Kidney (tissue), 14 donors: ENCODE data around the gene ANO10. TPM values are rescaled to one million over a fixed set of nuclear protein-coding genes. Genes with fewer than 3 reads are reported as not detected.

ENCODE experiments used
- DNase-seq, 5 donors: peaks; one replicate each; pipeline ENCODE4 v3.0.0-alpha.2; 2013 to 2020
- FAIRE-seq: peaks from 2 replicates; lab custom pipeline; 2012; peaks lifted over from hg19 to GRCh38; lab: Jason Lieb, UNC
- H3K27ac ChIP-seq, 2 donors: one replicate each; pipeline ENCODE4 v1.7.0; 2013; ENCODE audit warnings: low read depth in 2 of 2, low read length in 2 of 2, inconsistent platforms in 1 of 2
- H3K27me3 ChIP-seq: one replicate; pipeline ENCODE4 v1.7.1; 2013; ENCODE audit warnings: low read length, inconsistent platforms; ENCODE audit not compliant: control insufficient read depth, insufficient read depth
- H3K36me3 ChIP-seq, 3 donors: one replicate each; pipeline versions ENCODE4 v1.7.0 to v1.7.1; 2013; ENCODE audit warnings: low read length in 3 of 3, control low read depth in 1 of 3, inconsistent platforms in 1 of 3; ENCODE audit not compliant: insufficient read depth in 3 of 3, control insufficient read depth in 2 of 3
- H3K4me1 ChIP-seq, 3 donors: one replicate each; pipeline versions ENCODE4 v1.7.0 to v1.7.1; 2013; ENCODE audit warnings: low read length in 3 of 3, inconsistent platforms in 1 of 3, low read depth in 1 of 3; ENCODE audit not compliant: control insufficient read depth in 2 of 3, insufficient read depth in 2 of 3
- H3K4me3 ChIP-seq, 3 donors: one replicate each; pipeline versions ENCODE4 v1.7.0 to v1.8.1; 2013; ENCODE audit warnings: low read length in 3 of 3, control low read depth in 1 of 3, inconsistent platforms in 1 of 3
- H3K9ac ChIP-seq, 3 donors: one replicate each; pipeline versions ENCODE4 v1.7.0 to v1.7.1; 2013; ENCODE audit warnings: low read length in 3 of 3, control low read depth in 1 of 3, inconsistent platforms in 1 of 3
- H3K9me3 ChIP-seq, 3 donors: one replicate each; pipeline versions ENCODE4 v1.7.0 to v1.7.1; 2013; ENCODE audit warnings: low read length in 3 of 3, control low read depth in 1 of 3, inconsistent platforms in 1 of 3; ENCODE audit not compliant: control insufficient read depth in 2 of 3, insufficient read depth in 1 of 3
- intact Hi-C: fragments of 100-400 bp; cut with DNase I; formaldehyde crosslinking; loops from one replicate; pipeline ENCODE4 v1.11.1; 2022
- polyA plus RNA-seq: library from polyadenylated mRNA; stranded (reverse); fragments of 350-450 nt; fragmentation: Illumina TruSeq; extraction: RNeasy Lipid Tissue Mini Kit (QIAGEN cat#74804); gene quantifications from one replicate; pipeline ENCODE4 v1.2.3, GENCODE V29; 2014; ENCODE audit warnings: low read depth, low replicate concordance; ENCODE audit not compliant: insufficient read depth
- total RNA-seq: library from RNA; stranded (reverse); fragmentation: NEBNext Ultra II Directional; extraction: Animal tissue kit (Norgen Biotek cat#: 25700); gene quantifications from one replicate; pipeline ENCODE4 v1.2.1, GENCODE V29; 2021
- TF ChIP-seq, protein P1 (sequence below): IDR thresholded peaks from 3 replicates; pipeline ENCODE4 v1.5.1; 2012; ENCODE audit warnings: mild to moderate bottlenecking, moderate library complexity, borderline replicate concordance; ENCODE audit not compliant: insufficient read depth; ENCODE audit errors: extremely low read depth
- donor health status: control.
- donor health status: control.
- donor health status: control.
- donor health status: control.
- donor health status: control.
- donor health status: DM: yes; HTN: yes; CAD: no.
- donor health status: Normal renal cell carcinoma (clear cell type).

The ANO10 gene
- total and polyA plus RNA-seq, 2 donors from 2014 or later = 45.7 to 48.2 TPM

DNA sequence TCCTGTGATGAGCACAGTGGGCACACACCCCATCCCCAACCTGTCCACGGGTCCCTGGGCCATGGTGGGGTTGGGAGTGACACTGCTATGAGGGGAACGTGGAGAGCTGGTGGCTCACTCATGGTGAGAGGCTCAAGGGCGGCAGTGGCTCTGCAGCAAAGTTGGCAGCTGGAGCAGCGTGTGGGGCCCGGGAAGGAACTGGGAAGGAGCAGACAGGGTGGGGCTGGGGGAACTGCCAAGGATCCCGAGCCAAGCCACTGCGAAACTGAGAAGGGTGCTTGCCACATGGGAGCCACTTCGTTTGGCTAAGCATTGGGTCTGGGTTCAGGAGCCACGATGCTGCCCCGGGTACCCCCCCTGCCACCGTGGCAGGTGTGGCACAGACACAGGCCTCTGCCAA lies 255.3 kb downstream of the ANO10 start:
- intact Hi-C loops = no loop called here
- H3K27ac ChIP-seq = no peak overlapping the region
- DNase-seq (no peak), FAIRE-seq (no peak)
- no peak overlapping the region for H3K4me3 ChIP-seq
- H3K4me1 ChIP-seq = no peaks in the 10 kb centered on the region
- no peak overlapping the region for H3K9ac ChIP-seq
- H3K36me3 ChIP-seq = no peaks in the 10 kb centered on the region
- TF ChIP-seq, protein P1, sequence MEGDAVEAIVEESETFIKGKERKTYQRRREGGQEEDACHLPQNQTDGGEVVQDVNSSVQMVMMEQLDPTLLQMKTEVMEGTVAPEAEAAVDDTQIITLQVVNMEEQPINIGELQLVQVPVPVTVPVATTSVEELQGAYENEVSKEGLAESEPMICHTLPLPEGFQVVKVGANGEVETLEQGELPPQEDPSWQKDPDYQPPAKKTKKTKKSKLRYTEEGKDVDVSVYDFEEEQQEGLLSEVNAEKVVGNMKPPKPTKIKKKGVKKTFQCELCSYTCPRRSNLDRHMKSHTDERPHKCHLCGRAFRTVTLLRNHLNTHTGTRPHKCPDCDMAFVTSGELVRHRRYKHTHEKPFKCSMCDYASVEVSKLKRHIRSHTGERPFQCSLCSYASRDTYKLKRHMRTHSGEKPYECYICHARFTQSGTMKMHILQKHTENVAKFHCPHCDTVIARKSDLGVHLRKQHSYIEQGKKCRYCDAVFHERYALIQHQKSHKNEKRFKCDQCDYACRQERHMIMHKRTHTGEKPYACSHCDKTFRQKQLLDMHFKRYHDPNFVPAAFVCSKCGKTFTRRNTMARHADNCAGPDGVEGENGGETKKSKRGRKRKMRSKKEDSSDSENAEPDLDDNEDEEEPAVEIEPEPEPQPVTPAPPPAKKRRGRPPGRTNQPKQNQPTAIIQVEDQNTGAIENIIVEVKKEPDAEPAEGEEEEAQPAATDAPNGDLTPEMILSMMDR = no peak
- H3K27me3 ChIP-seq = no peaks in the 10 kb centered on the region
- H3K9me3 ChIP-seq = no peaks in the 10 kb centered on the region

DNA sequence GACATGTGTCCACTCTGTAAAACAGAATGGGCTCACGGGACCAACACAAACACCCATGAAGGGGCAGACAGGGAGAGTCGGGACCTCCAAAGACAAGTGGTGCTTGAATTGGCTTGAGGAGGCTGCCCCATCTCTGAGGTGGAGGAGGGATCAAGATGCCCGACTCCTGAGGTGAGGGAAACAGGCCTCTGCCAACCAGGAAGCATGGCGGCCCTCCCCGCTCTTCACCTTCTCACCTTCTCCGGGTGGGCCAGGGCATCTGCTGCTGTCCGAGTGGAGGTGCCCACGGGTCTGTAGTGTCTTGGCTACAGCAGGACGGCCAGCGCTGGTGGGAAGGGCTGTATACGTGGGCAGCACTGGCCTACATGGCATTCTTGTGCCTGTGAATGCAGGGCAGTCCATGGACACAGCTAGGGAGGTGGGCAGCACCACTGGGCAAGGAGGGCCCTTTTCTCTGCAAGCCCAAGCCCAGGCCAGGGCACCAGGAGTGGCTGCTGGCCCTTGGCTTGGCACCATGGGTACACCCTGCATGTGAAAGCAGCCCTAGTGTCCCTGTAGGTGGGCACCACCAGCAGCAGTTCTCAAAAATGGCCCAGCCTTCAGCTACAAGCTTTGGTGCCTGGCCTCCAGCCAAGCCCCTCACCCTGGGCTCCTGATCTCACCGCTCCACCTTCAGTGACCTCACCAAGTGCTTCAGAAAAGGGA lies 256.1 kb downstream of the ANO10 start:
- H3K4me1 ChIP-seq = no peaks in the 10 kb centered on the region
- H3K27me3 ChIP-seq = no peaks in the 10 kb centered on the region
- H3K9ac ChIP-seq = no peak overlapping the region
- TF ChIP-seq, protein P1 = no peak
- no peaks in the 10 kb centered on the region for H3K9me3 ChIP-seq
- FAIRE-seq = no peak
- H3K36me3 ChIP-seq = no peaks in the 10 kb centered on the region
- H3K4me3 ChIP-seq = no peak overlapping the region
- DNase-seq = peak in 1 of 5 donors; percentile 59
- no peak overlapping the region for H3K27ac ChIP-seq
- intact Hi-C loops = no loop called here

DNA sequence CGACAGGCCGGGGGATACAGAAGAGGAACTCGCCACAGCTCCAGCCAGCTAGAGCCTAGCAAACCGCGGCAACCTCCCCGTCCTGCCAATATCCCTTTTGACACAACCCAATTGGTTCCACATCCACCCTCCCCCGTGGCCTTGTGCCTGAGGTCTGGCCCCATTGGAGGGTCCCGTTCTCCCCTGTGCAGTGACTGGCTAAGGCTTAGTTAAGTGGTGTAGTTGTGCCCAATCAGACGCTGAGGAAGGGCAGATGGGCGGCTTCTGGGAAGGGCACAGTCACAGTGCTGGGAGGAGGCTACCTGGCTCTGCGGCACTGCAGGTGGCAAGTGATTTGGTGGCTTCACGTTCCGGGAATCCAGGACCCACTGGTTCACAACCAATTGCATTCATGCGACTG lies 256.9 kb downstream of the ANO10 start:
- H3K4me1 ChIP-seq = no peaks in the 10 kb centered on the region
- H3K36me3 ChIP-seq = no peaks in the 10 kb centered on the region
- no peak for FAIRE-seq
- intact Hi-C loops = no loop called here
- H3K27ac ChIP-seq = no peak overlapping the region
- H3K27me3 ChIP-seq = no peaks in the 10 kb centered on the region
- DNase-seq = no peak
- H3K4me3 ChIP-seq = no peak overlapping the region
- no peaks in the 10 kb centered on the region for H3K9me3 ChIP-seq
- no peak overlapping the region for H3K9ac ChIP-seq
- TF ChIP-seq, protein P1 = no peak
